GM18505 (cell line): ENCODE results near the gene TNFRSF4.

ENCODE experiments used
- ATAC-seq: cut with Tn5 transposase; IDR thresholded peaks from one replicate; pipeline ENCODE4 v1.9.1; 2021; ENCODE audit not compliant: unreplicated experiment
- POLR2A ChIP-seq: IDR thresholded peaks from 4 replicates; pipeline ENCODE4 v1.6.1; 2011; ENCODE audit warnings: borderline replicate concordance; ENCODE audit not compliant: insufficient read depth, insufficient read length; ENCODE audit errors: extremely low read depth

Gene TNFRSF4

GRCh38 chr1:1240822-1241587 lies 27.1 kb upstream of the TNFRSF4 start:
- no peak for ATAC-seq
- TF ChIP-seq POLR2A = no peak

GRCh38 chr1:1240348-1240732 lies 26.4 kb upstream of the TNFRSF4 start:
- ATAC-seq = no peak
- no peak for TF ChIP-seq POLR2A

DNA sequence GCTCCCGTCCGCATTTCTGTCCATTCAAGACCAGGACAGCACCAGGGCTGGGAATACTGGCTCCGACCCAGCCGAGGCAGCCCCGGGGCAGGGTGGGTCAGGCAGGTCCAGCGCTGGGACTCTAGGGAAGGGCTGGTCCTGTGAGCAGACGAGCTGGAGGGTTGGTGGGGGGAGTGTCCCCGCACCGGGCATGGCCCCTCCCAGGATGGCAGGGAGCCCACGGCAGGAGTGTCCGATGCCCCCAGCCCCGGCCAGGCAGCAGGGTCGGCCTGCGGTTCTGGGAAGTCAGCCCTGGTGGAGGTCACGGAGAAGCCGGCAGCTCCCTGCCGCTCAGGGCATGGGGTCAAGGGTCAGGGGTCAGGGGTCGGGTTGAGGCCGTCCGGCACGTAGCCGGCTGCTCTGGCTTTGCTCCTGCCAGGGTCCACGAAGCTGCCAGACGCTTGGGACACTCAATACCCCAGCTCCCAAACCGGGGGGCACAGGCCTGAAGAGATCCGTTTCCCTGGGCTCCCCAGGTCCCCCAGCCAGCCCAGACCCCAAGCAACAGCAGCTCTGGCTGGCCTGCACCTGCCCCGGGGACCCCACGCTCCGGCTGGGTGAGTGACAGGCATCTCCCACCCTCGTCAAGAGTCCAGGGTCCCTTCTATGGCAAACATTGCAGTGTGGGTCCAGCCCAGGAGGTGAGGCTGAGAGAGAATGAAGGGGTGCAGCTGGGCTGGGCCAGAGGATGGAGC lies 25.8 kb upstream of the TNFRSF4 start:
- TF ChIP-seq POLR2A = no peak
- ATAC-seq = no peak

DNA sequence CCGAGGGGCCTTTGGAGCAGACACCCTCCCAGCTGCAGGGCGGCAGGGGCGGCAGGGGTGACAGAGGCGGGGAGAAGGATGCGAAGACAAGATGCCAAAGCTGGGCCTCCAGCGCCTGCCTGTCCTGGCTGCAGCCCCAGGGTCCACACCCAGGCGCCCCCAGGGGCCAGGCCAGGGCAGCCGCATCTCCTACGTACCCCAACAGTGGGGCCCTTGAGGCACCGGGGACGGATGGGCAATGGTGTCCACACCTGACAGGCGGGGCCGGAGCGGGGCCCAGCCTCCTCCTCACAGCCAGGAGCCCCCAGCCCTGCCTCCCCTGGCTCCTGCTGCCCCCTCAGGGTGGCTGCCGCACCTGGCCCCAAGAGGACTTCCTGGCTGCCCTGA lies 25.3 kb upstream of the TNFRSF4 start:
- TF ChIP-seq POLR2A = no peak
- no peak for ATAC-seq

- no peak for ATAC-seq
- TF ChIP-seq POLR2A = no peak
Observed at GRCh38 chr1:1238702-1239178, 24.8 kb upstream of the TNFRSF4 start.

- ATAC-seq = no peak
- no peak for TF ChIP-seq POLR2A
Observed at GRCh38 chr1:1237874-1238701, 24.1 kb upstream of the TNFRSF4 start.

- no peak for TF ChIP-seq POLR2A
- ATAC-seq = no peak
Observed at GRCh38 chr1:1236945-1237873, 23.3 kb upstream of the TNFRSF4 start.

GRCh38 chr1:1236176-1236763 lies 22.3 kb upstream of the TNFRSF4 start:
- no peak for ATAC-seq
- TF ChIP-seq POLR2A = no peak

DNA sequence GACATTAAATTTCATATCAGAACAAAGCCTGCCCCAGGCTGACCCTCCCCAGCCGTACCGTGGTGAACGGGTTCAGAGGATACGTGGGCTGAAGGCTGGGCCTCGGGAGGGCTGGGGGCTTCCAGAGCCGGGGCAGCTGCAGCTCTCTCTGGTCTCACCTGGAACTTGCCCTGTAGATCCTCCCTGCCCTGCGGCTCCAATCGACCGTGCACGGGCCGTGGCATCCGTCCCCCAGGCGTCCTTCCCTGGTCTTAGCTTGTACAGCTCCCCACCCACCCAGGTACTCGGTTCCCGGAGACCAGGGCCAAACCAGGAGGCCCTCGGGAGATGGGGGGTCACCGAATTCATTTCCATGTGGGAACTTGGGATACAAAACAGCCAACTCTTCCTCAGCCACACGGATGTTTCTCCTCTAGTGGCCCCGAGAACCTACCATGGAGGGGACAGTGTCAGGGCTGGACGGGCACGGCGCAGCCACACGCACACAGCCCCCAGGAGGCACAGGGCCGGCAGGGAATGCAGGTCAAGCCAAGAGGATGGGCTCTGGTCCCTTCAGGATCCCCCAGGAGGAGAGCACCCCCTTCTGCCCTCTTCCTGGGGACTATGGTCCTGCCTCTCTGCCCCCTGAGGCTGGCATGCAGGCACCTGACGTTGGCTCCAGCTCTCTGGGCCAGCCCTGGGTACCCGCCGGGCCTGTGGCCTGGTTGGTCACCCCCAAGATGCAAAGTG lies 21.2 kb upstream of the TNFRSF4 start:
- no peak for TF ChIP-seq POLR2A
- no peak for ATAC-seq

- no peak for TF ChIP-seq POLR2A
- no peak for ATAC-seq
Observed at GRCh38 chr1:1234180-1234808, 20.3 kb upstream of the TNFRSF4 start.

DNA sequence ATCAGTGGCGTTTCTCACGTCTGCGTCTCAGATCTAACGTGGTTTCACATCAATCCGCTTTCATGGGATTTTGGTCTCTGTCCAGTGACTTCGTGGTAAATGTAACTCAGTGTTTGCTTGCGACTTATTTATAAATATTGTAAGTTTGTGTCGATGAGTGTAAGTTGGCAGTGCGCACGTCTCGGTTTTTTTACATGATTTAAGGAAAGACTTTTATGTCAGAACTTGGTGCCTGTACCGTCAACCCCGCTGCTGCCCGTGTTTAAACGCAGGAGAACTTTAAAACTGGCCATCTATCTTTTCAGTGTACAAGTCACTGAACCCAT lies 19.6 kb upstream of the TNFRSF4 start:
- no peak for TF ChIP-seq POLR2A
- ATAC-seq = no peak

DNA sequence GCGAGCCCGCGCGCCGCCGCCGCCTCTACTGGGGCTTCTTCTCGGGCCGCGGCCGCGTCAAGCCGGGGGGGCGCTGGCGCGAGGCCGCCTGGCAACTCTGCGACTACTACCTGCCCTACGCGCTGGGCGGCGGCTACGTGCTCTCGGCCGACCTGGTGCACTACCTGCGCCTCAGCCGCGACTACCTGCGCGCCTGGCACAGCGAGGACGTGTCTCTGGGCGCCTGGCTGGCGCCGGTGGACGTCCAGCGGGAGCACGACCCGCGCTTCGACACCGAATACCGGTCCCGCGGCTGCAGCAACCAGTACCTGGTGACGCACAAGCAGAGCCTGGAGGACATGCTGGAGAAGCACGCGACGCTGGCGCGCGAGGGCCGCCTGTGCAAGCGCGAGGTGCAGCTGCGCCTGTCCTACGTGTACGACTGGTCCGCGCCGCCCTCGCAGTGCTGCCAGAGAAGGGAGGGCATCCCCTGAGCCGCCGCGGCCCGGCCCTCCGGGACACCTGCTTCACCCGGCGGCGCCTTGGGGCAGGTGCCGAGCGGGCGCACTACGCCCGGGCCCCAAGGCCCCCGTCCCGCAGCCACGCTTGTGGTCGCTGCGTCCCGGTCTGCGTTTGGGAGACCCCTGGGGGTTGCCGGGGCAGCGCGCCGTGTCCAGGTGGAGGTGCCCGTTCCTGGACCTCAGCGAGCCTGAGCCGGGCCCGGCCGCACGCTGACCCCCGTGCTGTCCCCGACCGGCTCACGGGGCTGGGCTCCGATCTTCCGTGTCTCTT lies 19.0 kb upstream of the TNFRSF4 start:
- no peak for TF ChIP-seq POLR2A

More for the DNA sequence above, 19.0 kb upstream of the TNFRSF4 start:
- ATAC-seq = no peak
